K562 (cell line): ENCODE results near the gene OR5P2. TPM values are rescaled to one million over a fixed set of nuclear protein-coding genes. Genes with fewer than 3 reads are reported as not detected.

Source experiments
- polyA plus RNA-seq, 8 experiments: library from polyadenylated mRNA; depleted of rRNA in 4 of 8; stranded (reverse) in 5 of 8; unstranded in 3 of 8; fragments of >200 nt; fragmentation: Nextera tagmentation in 2 of 8; fragmentation: Illumina TruSeq in 1 of 8; extraction: Ambion mirVana in 2 of 8; extraction: Trizol in 1 of 8; gene quantifications; 2 replicates each; pipeline versions ENCODE4 v1.2.1 to v1.2.3, GENCODE V29; 2011 to 2014; ENCODE audit warnings: inconsistent platforms in 1 of 8, missing spikeins in 1 of 8
- total RNA-seq, 7 experiments: library from RNA; depleted of rRNA in 6 of 7; stranded (reverse); fragments of >200 nt in 6 of 7; fragmentation: Illumina TruSeq in 2 of 7; extraction: Trizol in 2 of 7; gene quantifications; 2 replicates each; pipeline versions ENCODE4 v1.2.1 to v1.2.3, GENCODE V29; 2011 to 2021; ENCODE audit warnings: low replicate concordance in 1 of 7

OR5P2 gene
- total and polyA plus RNA-seq, 9 of the 15 experiments (the other 6 are each of a cell fraction or from before 2014, with no cell fraction given), result not detected

Other genes starting within 250 kb of the OR5P2 start
- 8.2 and 11.3 TPM in 2 replicates for gene CYB5R2, start 123.4 kb downstream of the OR5P2 start, total RNA-seq (2014; rRNA removed)
- gene CYB5R2, start 123.4 kb downstream of the OR5P2 start, total RNA-seq (2014; rRNA removed; fragmentation: Illumina TruSeq; extraction: Trizol), result 10.5 and 13.6 TPM in 2 replicates
- 11.0 and 11.7 TPM in 2 replicates for gene CYB5R2, start 123.4 kb downstream of the OR5P2 start, total RNA-seq (2015; rRNA removed; fragmentation: Illumina TruSeq; extraction: Trizol)
- 8.8 and 11.0 TPM in 2 replicates for gene CYB5R2, start 123.4 kb downstream of the OR5P2 start, total RNA-seq (2021)
- gene CYB5R2, start 123.4 kb downstream of the OR5P2 start, polyA plus RNA-seq (2011; rRNA removed), result 4.0 and 16.7 TPM in 2 replicates
- gene CYB5R2, start 123.4 kb downstream of the OR5P2 start, polyA plus RNA-seq (2014; fragmentation: Illumina TruSeq; extraction: Trizol), result 17.5 and 20.4 TPM in 2 replicates
- gene CYB5R2, start 123.4 kb downstream of the OR5P2 start, polyA plus RNA-seq (2014; fragmentation: Nextera tagmentation; extraction: Ambion mirVana), result 10 to 100 TPM; 18.1 to 28.7 TPM
- 11.2 and 16.8 TPM in 2 replicates for gene CYB5R2, start 123.4 kb downstream of the OR5P2 start, polyA plus RNA-seq (2014; rRNA removed)
- not detected in 2 replicates for gene OVCH2, start 90.5 kb downstream of the OR5P2 start, total RNA-seq (2014; rRNA removed)
- gene OVCH2, start 90.5 kb downstream of the OR5P2 start, total RNA-seq (2014; rRNA removed; fragmentation: Illumina TruSeq; extraction: Trizol), result not detected in 2 replicates
- gene OVCH2, start 90.5 kb downstream of the OR5P2 start, total RNA-seq (2015; rRNA removed; fragmentation: Illumina TruSeq; extraction: Trizol), result not detected in 2 replicates
- not detected in 2 replicates for gene OVCH2, start 90.5 kb downstream of the OR5P2 start, total RNA-seq (2021)
- gene OVCH2, start 90.5 kb downstream of the OR5P2 start, polyA plus RNA-seq (2011; rRNA removed), result not detected in 2 replicates
- gene OVCH2, start 90.5 kb downstream of the OR5P2 start, polyA plus RNA-seq (2014; fragmentation: Illumina TruSeq; extraction: Trizol), result not detected in 2 replicates
- not detected for gene OVCH2, start 90.5 kb downstream of the OR5P2 start, polyA plus RNA-seq (2014; fragmentation: Nextera tagmentation; extraction: Ambion mirVana)
- gene OVCH2, start 90.5 kb downstream of the OR5P2 start, polyA plus RNA-seq (2014; rRNA removed), result not detected in 2 replicates
- gene OR5P3, start 33.9 kb upstream of the OR5P2 start, total RNA-seq (2014; rRNA removed), result not detected in 2 replicates
- not detected in 2 replicates for gene OR5P3, start 33.9 kb upstream of the OR5P2 start, total RNA-seq (2014; rRNA removed; fragmentation: Illumina TruSeq; extraction: Trizol)
- not detected in 2 replicates for gene OR5P3, start 33.9 kb upstream of the OR5P2 start, total RNA-seq (2015; rRNA removed; fragmentation: Illumina TruSeq; extraction: Trizol)
- not detected in 2 replicates for gene OR5P3, start 33.9 kb upstream of the OR5P2 start, total RNA-seq (2021)
- not detected in 2 replicates for gene OR5P3, start 33.9 kb upstream of the OR5P2 start, polyA plus RNA-seq (2011; rRNA removed)
- not detected in 2 replicates for gene OR5P3, start 33.9 kb upstream of the OR5P2 start, polyA plus RNA-seq (2014; fragmentation: Illumina TruSeq; extraction: Trizol)
- not detected for gene OR5P3, start 33.9 kb upstream of the OR5P2 start, polyA plus RNA-seq (2014; fragmentation: Nextera tagmentation; extraction: Ambion mirVana)
- gene OR5P3, start 33.9 kb upstream of the OR5P2 start, polyA plus RNA-seq (2014; rRNA removed), result not detected in 2 replicates
- gene OR10A6, start 134.3 kb upstream of the OR5P2 start, total RNA-seq (2014; rRNA removed), result not detected in 2 replicates
- gene OR10A6, start 134.3 kb upstream of the OR5P2 start, total RNA-seq (2014; rRNA removed; fragmentation: Illumina TruSeq; extraction: Trizol), result not detected in 2 replicates
- not detected in 2 replicates for gene OR10A6, start 134.3 kb upstream of the OR5P2 start, total RNA-seq (2015; rRNA removed; fragmentation: Illumina TruSeq; extraction: Trizol)
- not detected in 2 replicates for gene OR10A6, start 134.3 kb upstream of the OR5P2 start, total RNA-seq (2021)
- not detected in 2 replicates for gene OR10A6, start 134.3 kb upstream of the OR5P2 start, polyA plus RNA-seq (2011; rRNA removed)
- not detected in 2 replicates for gene OR10A6, start 134.3 kb upstream of the OR5P2 start, polyA plus RNA-seq (2014; fragmentation: Illumina TruSeq; extraction: Trizol)
- not detected for gene OR10A6, start 134.3 kb upstream of the OR5P2 start, polyA plus RNA-seq (2014; fragmentation: Nextera tagmentation; extraction: Ambion mirVana)
- gene OR10A6, start 134.3 kb upstream of the OR5P2 start, polyA plus RNA-seq (2014; rRNA removed), result not detected in 2 replicates
- gene OR10A3, start 144.8 kb upstream of the OR5P2 start, total RNA-seq (2014; rRNA removed), result not detected in 2 replicates
- gene OR10A3, start 144.8 kb upstream of the OR5P2 start, total RNA-seq (2014; rRNA removed; fragmentation: Illumina TruSeq; extraction: Trizol), result not detected in 2 replicates
- gene OR10A3, start 144.8 kb upstream of the OR5P2 start, total RNA-seq (2015; rRNA removed; fragmentation: Illumina TruSeq; extraction: Trizol), result not detected in 2 replicates
- gene OR10A3, start 144.8 kb upstream of the OR5P2 start, total RNA-seq (2021), result not detected in 2 replicates
- not detected in 2 replicates for gene OR10A3, start 144.8 kb upstream of the OR5P2 start, polyA plus RNA-seq (2011; rRNA removed)
- gene OR10A3, start 144.8 kb upstream of the OR5P2 start, polyA plus RNA-seq (2014; fragmentation: Illumina TruSeq; extraction: Trizol), result not detected in 2 replicates
- gene OR10A3, start 144.8 kb upstream of the OR5P2 start, polyA plus RNA-seq (2014; fragmentation: Nextera tagmentation; extraction: Ambion mirVana), result not detected
- gene OR10A3, start 144.8 kb upstream of the OR5P2 start, polyA plus RNA-seq (2014; rRNA removed), result not detected in 2 replicates
- gene NLRP10, start 168.5 kb upstream of the OR5P2 start, total RNA-seq (2014; rRNA removed), result 0.14 TPM in 1 of 2 replicates, not detected in the other
- gene NLRP10, start 168.5 kb upstream of the OR5P2 start, total RNA-seq (2014; rRNA removed; fragmentation: Illumina TruSeq; extraction: Trizol), result 0.04 TPM in 1 of 2 replicates, not detected in the other
- not detected in 2 replicates for gene NLRP10, start 168.5 kb upstream of the OR5P2 start, total RNA-seq (2015; rRNA removed; fragmentation: Illumina TruSeq; extraction: Trizol)
- gene NLRP10, start 168.5 kb upstream of the OR5P2 start, total RNA-seq (2021), result 0.09 TPM in 1 of 2 replicates, not detected in the other
- gene NLRP10, start 168.5 kb upstream of the OR5P2 start, polyA plus RNA-seq (2011; rRNA removed), result not detected in 2 replicates
- gene NLRP10, start 168.5 kb upstream of the OR5P2 start, polyA plus RNA-seq (2014; fragmentation: Illumina TruSeq; extraction: Trizol), result not detected in 2 replicates
- not detected for gene NLRP10, start 168.5 kb upstream of the OR5P2 start, polyA plus RNA-seq (2014; fragmentation: Nextera tagmentation; extraction: Ambion mirVana)
- gene NLRP10, start 168.5 kb upstream of the OR5P2 start, polyA plus RNA-seq (2014; rRNA removed), result not detected in 2 replicates
- gene EIF3F, start 190.4 kb upstream of the OR5P2 start, total RNA-seq (2014; rRNA removed), result 189 and 258 TPM in 2 replicates
- 168 and 174 TPM in 2 replicates for gene EIF3F, start 190.4 kb upstream of the OR5P2 start, total RNA-seq (2014; rRNA removed; fragmentation: Illumina TruSeq; extraction: Trizol)
- 135 and 137 TPM in 2 replicates for gene EIF3F, start 190.4 kb upstream of the OR5P2 start, total RNA-seq (2015; rRNA removed; fragmentation: Illumina TruSeq; extraction: Trizol)
- 254 and 259 TPM in 2 replicates for gene EIF3F, start 190.4 kb upstream of the OR5P2 start, total RNA-seq (2021)
- 68.6 and 86.1 TPM in 2 replicates for gene EIF3F, start 190.4 kb upstream of the OR5P2 start, polyA plus RNA-seq (2011; rRNA removed)
- 232 and 237 TPM in 2 replicates for gene EIF3F, start 190.4 kb upstream of the OR5P2 start, polyA plus RNA-seq (2014; fragmentation: Illumina TruSeq; extraction: Trizol)
- gene EIF3F, start 190.4 kb upstream of the OR5P2 start, polyA plus RNA-seq (2014; fragmentation: Nextera tagmentation; extraction: Ambion mirVana), result 10 to 100 TPM; 50.1 to 59.7 TPM
- 92.3 and 114 TPM in 2 replicates for gene EIF3F, start 190.4 kb upstream of the OR5P2 start, polyA plus RNA-seq (2014; rRNA removed)